ENCODE data around the gene ARFGAP1.

DNA sequence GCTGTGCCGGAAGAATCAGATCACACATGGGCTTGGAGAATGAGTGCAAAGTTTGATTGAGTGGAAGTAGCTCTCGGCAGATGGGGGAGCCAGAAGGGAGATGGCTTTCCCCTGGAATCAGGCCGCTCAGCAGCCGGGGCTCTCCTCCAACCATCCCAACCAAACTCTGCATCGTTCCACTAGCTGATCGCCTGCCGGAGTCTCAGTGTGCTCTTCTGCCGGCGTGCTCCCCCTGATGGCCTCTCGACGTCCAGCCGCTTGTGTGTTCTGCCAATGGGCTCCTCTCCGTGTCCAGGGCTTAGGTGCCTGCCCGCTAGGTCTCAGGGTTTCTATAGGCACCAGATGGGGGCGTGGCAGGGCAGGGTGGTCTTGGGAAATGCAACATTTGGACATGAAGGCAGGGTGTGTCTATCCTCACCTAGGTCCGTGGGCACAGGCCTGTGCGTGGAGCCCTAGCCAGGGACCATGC, 41.8 kb upstream of the ARFGAP1 start:
- TF ChIP-seq POLR2A (IDR thresholded peaks at IDR 0.05), result no peak
- TF ChIP-seq CTCF (IDR thresholded peaks at IDR 0.05), result peak; percentile 23 to 42 (median 31)

All from uterus (tissue), 2 donors.